GM23248 (cell line): ENCODE data around the gene ZDHHC20. TPM values are rescaled to one million over a fixed set of nuclear protein-coding genes. Genes with fewer than 3 reads are reported as not detected.

ENCODE experiments used
- DNase-seq: peaks from one replicate; pipeline ENCODE4 v3.0.0-alpha.2; 2015
- H2AFZ ChIP-seq: fragments of 200-600 bp; sonication (generic); 2 replicates; pipeline ENCODE4 v1.6.1; 2016; ENCODE audit warnings: antibody characterized with exemption
- H3F3A ChIP-seq: fragments of 200-600 bp; sonication (generic); 2 replicates; pipeline ENCODE4 v1.6.1; 2016; ENCODE audit warnings: mild to moderate bottlenecking, antibody characterized with exemption, mixed run types; ENCODE audit not compliant: insufficient read depth
- H3K27ac ChIP-seq: fragments of 200-600 bp; sonication (generic); 2 replicates; pipeline ENCODE4 v1.5.1; 2016; ENCODE audit warnings: mild to moderate bottlenecking
- H3K27me3 ChIP-seq: fragments of 200-600 bp; sonication (generic); replicated peaks from 2 replicates; pipeline ENCODE4 v1.6.1; 2016; ENCODE audit warnings: mild to moderate bottlenecking; ENCODE audit not compliant: insufficient read depth
- H3K36me3 ChIP-seq: fragments of 200-600 bp; sonication (generic); 2 replicates; pipeline ENCODE4 v1.6.1; 2016; ENCODE audit warnings: low read depth, mild to moderate bottlenecking
- H3K4me1 ChIP-seq: fragments of 200-600 bp; sonication (generic); 2 replicates; pipeline ENCODE4 v1.6.1; 2016; ENCODE audit warnings: mild to moderate bottlenecking; ENCODE audit not compliant: insufficient read depth
- H3K4me2 ChIP-seq: fragments of 200-600 bp; sonication (generic); one replicate; pipeline ENCODE4 v1.6.1; 2016; ENCODE audit warnings: mild to moderate bottlenecking; ENCODE audit not compliant: unreplicated experiment
- H3K4me3 ChIP-seq: fragments of 200-600 bp; sonication (generic); 2 replicates; pipeline ENCODE4 v1.5.1; 2016; ENCODE audit warnings: mild to moderate bottlenecking
- H3K79me2 ChIP-seq: fragments of 200-600 bp; sonication (generic); 2 replicates; pipeline ENCODE4 v1.6.1; 2016; ENCODE audit warnings: mild to moderate bottlenecking; ENCODE audit not compliant: insufficient read depth
- H3K9ac ChIP-seq: fragments of 200-600 bp; sonication (generic); 2 replicates; pipeline ENCODE4 v1.6.1; 2016; ENCODE audit warnings: mild to moderate bottlenecking
- H3K9me2 ChIP-seq: fragments of 200-600 bp; sonication (generic); 2 replicates; pipeline ENCODE4 v1.6.1; 2016; ENCODE audit warnings: mixed run types, mild to moderate bottlenecking, moderate library complexity; ENCODE audit not compliant: insufficient read depth
- H3K9me3 ChIP-seq: fragments of 200-600 bp; sonication (generic); one replicate; pipeline ENCODE4 v1.6.1; 2017; ENCODE audit warnings: low read depth
- H4K20me1 ChIP-seq: fragments of 200-600 bp; sonication (generic); 2 replicates; pipeline ENCODE4 v1.6.0; 2016; ENCODE audit not compliant: insufficient read depth
- EZH2 ChIP-seq: fragments of 200-600 bp; sonication (generic); IDR thresholded peaks from 2 replicates; pipeline ENCODE4 v1.6.1; 2018; ENCODE audit warnings: antibody characterized with exemption, mild to moderate bottlenecking; ENCODE audit not compliant: insufficient read depth, poor library complexity, severe bottlenecking
- EZH2phosphoT487 ChIP-seq: fragments of 200-600 bp; sonication (generic); IDR thresholded peaks from 2 replicates; pipeline ENCODE4 v1.6.1; 2018; ENCODE audit warnings: antibody characterized with exemption, moderate library complexity, mild to moderate bottlenecking, low read depth; ENCODE audit not compliant: insufficient read depth
- WGBS, 2 experiments: methylation state at CpG; one replicate each; pipeline ENCODE4 v1.1.6; 2015 to 2017; ENCODE audit warnings: low lambda C conversion rate in 2 of 2, low coverage in 1 of 2; ENCODE audit errors: missing lambda C conversion rate in 2 of 2; 5-methylcytosine and 5-hydroxymethylcytosine counted together
- in situ Hi-C: fragments of 300-500 bp; cut with MboI; formaldehyde crosslinking; loops from 2 replicates; pipeline ENCODE4 v1.15.0; 2020
- polyA plus RNA-seq: library from polyadenylated mRNA; unstranded; fragments of >200 nt; fragmentation: Nextera tagmentation; extraction: Ambion mirVana; gene quantifications from 2 replicates; pipeline ENCODE4 v1.2.1, GENCODE V29; 2016
- total RNA-seq: library from RNA; depleted of rRNA; stranded (reverse); fragments of >200 nt; shearing (Covaris generic); gene quantifications from 2 replicates; pipeline ENCODE4 v1.2.3, GENCODE V29; 2014

The ZDHHC20 gene
- total and polyA plus RNA-seq, 2 experiments from 2014 or later = 41.1 to 65.3 TPM

DNA sequence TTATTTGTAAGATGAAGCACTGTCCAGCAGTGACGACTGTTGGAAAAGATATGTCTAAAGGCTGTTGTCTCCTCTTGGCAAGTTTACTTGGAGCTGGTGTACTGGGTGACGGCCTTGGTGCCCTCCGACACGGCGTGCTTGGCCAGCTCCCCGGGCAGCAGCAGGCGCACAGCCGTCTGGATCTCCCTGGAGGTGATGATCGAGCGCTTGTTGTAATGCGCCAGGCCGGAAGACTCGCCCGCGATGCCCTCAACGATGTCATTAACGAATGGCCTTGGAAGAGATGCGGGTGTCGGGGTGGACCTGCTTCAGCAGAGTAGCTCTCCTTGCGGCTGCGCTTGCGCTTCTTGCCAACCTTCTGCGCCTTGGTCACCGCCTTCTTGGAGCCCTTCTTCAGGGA, 24.6 kb upstream of the ZDHHC20 start:
- H3K9ac ChIP-seq = no peak overlapping the region
- no peak overlapping the region for H2AFZ ChIP-seq
- H3K4me2 ChIP-seq = no peak overlapping the region
- H3K79me2 ChIP-seq = no peaks in the 10 kb centered on the region
- H3K9me2 ChIP-seq = no peaks in the 10 kb centered on the region
- DNase-seq = no peak
- no peaks in the 10 kb centered on the region for H3K27me3 ChIP-seq
- peaks cover 8% of the 10 kb centered on the region; the same call in 1 of the 2 replicates for H3K4me1 ChIP-seq
- H3F3A ChIP-seq = peaks cover 5% of the 10 kb centered on the region; the same call in 1 of the 2 replicates
- WGBS, 2 experiments = 85 to 87% methylated on average over 24 of the region's 24 CpGs
- no peaks in the 10 kb centered on the region for H3K36me3 ChIP-seq
- in situ Hi-C loops = loop anchor here (10.0 kb wide), 1 partner anchor 539 kb away; no protein-coding TSS in a partner anchor
- no peak overlapping the region for H3K4me3 ChIP-seq
- TF ChIP-seq EZH2phosphoT487 = no peak
- no peak for TF ChIP-seq EZH2
- H3K9me3 ChIP-seq = no peaks in the 10 kb centered on the region
- no peak overlapping the region for H3K27ac ChIP-seq
- no peaks in the 10 kb centered on the region for H4K20me1 ChIP-seq

- peak; percentile 43 for DNase-seq
- in situ Hi-C loops = loop anchor here (10.0 kb wide), 1 partner anchor 537 kb away; no protein-coding TSS in a partner anchor
Observed at GRCh38 chr13:21481359-21481758, 22.3 kb upstream of the ZDHHC20 start.

GRCh38 chr13:21478881-21479808, 20.0 kb upstream of the ZDHHC20 start:
- H4K20me1 ChIP-seq = no peaks in the 10 kb centered on the region
- DNase-seq = peak; percentile 77
- H2AFZ ChIP-seq = peak overlapping the region; percentile 81
- H3F3A ChIP-seq = peaks cover 5% of the 10 kb centered on the region; the same call in 1 of the 2 replicates
- H3K4me1 ChIP-seq = peaks cover 8% of the 10 kb centered on the region; the same call in 1 of the 2 replicates
- 5 to 10% methylated on average over 8 of the region's 8 CpGs for WGBS, 2 experiments
- no peaks in the 10 kb centered on the region for H3K9me2 ChIP-seq
- peak overlapping the region; percentile 82 for H3K4me2 ChIP-seq
- no peaks in the 10 kb centered on the region for H3K9me3 ChIP-seq
- TF ChIP-seq EZH2phosphoT487 (no peak), EZH2 (no peak)
- H3K27me3 ChIP-seq = no peaks in the 10 kb centered on the region
- H3K9ac ChIP-seq = peak overlapping the region; percentile 30
- H3K79me2 ChIP-seq = no peaks in the 10 kb centered on the region
- peak overlapping the region; percentile 67 for H3K4me3 ChIP-seq
- in situ Hi-C loops = no loop called here
- H3K36me3 ChIP-seq = no peaks in the 10 kb centered on the region
- H3K27ac ChIP-seq = no peak overlapping the region

More at GRCh38 chr13:21481359-21481758, 22.3 kb upstream of the ZDHHC20 start:
- Histone ChIP-seq H3K4me3 (no peak overlapping the region), H3K9me3 (no peaks in the 10 kb centered on the region), H3K9ac (no peak overlapping the region), H3K27me3 (no peaks in the 10 kb centered on the region), H3K4me1 (peaks cover 8% of the 10 kb centered on the region; the same call in 1 of the 2 replicates), H3K9me2 (no peaks in the 10 kb centered on the region), H3K36me3 (no peaks in the 10 kb centered on the region), H3F3A (peaks cover 5% of the 10 kb centered on the region; the same call in 1 of the 2 replicates), H2AFZ (0 out of 2 replicates have a peak overlapping the region, but pooled peaks have one; percentile 3), H3K27ac (no peak overlapping the region), H3K4me2 (no peak overlapping the region), H4K20me1 (no peaks in the 10 kb centered on the region), H3K79me2 (no peaks in the 10 kb centered on the region)
- 34 to 38% methylated on average over 6 of the region's 6 CpGs for WGBS, 2 experiments
- TF ChIP-seq EZH2phosphoT487 (no peak), EZH2 (no peak)

DNA sequence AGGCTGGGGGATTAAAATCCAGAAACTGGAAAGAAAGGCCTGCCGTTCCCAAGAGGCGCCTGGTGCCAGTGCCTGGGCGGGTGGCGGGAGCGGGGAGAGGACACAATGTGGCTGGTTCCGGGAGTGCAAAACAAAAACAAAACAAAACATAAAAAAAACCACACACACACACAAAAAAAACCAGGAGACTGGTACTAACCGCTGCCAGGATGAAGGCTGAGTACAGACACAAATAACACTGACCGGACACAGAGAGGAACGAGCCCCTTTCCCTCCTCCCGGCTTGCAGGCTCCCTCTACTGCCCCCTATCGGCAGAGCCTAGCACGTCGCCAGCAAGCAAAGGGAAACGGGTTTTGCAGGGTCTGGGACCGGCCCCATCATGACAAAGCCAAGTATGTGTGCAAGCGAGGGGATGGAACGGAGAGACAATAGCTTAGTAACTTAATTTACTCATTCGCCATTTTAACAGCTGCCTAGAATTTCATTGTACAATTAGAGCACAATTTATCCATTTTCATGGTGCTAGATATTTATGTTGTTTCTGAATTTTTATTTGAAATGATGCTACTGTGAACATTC, 17.9 kb upstream of the ZDHHC20 start:
- DNase-seq = peak; percentile 85
- peaks cover 5% of the 10 kb centered on the region; the same call in 1 of the 2 replicates for H3F3A ChIP-seq
- no peaks in the 10 kb centered on the region for H3K27me3 ChIP-seq
- peaks cover 8% of the 10 kb centered on the region; the same call in 1 of the 2 replicates for H3K4me1 ChIP-seq
- WGBS, 2 experiments = 2% methylated on average over 18 of the region's 18 CpGs
- no peaks in the 10 kb centered on the region for H3K36me3 ChIP-seq
- TF ChIP-seq EZH2phosphoT487 (no peak), EZH2 (no peak)
- no peak overlapping the region for H3K27ac ChIP-seq
- peak overlapping the region; percentile 68 for H3K4me3 ChIP-seq
- peak overlapping the region; percentile 96 for H2AFZ ChIP-seq
- in situ Hi-C loops = no loop called here
- H3K4me2 ChIP-seq = peak overlapping the region; percentile 76
- H3K9me3 ChIP-seq = no peaks in the 10 kb centered on the region
- peak overlapping the region; percentile 69 for H3K9ac ChIP-seq
- no peaks in the 10 kb centered on the region for H3K79me2 ChIP-seq
- H3K9me2 ChIP-seq = no peaks in the 10 kb centered on the region
- no peaks in the 10 kb centered on the region for H4K20me1 ChIP-seq
